ENCODE data around the gene FMNL1.
A peak's percentile ranks its signal among the peaks of the same experiment; 100 is the strongest.

The FMNL1 gene

GRCh38 chr17:45260204-45260783 lies 38.6 kb downstream of the FMNL1 start:
- no peak for DNase-seq

GRCh38 chr17:45261577-45262515 lies 40.2 kb downstream of the FMNL1 start, which contains the start of gene SPATA32:
TSS of gene SPATA32 (minus strand) at chr17:45262094. CDS start at chr17:45262016, 78 bp downstream.
- DNase-seq = peak; percentile 86

GRCh38 chr17:45262516-45263476 lies 41.1 kb downstream of the FMNL1 start:
- no peak for DNase-seq

- no peak for DNase-seq
These were observed 41.8 kb downstream of the FMNL1 start for GRCh38 chr17:45263477-45263860.

- DNase-seq = no peak
These were observed 42.7 kb downstream of the FMNL1 start for GRCh38 chr17:45264430-45264829.

- DNase-seq = no peak
These were observed 43.3 kb downstream of the FMNL1 start for GRCh38 chr17:45264988-45265387.

- DNase-seq = no peak
These were observed 44.1 kb downstream of the FMNL1 start for GRCh38 chr17:45265821-45266220.

- no peak for DNase-seq
These were observed 44.8 kb downstream of the FMNL1 start for GRCh38 chr17:45266372-45266926.

GRCh38 chr17:45267436-45268055 lies 45.9 kb downstream of the FMNL1 start:
- no peak for DNase-seq

- no peak for DNase-seq
These were observed 48.2 kb downstream of the FMNL1 start for GRCh38 chr17:45269912-45270311.

- DNase-seq = peak; percentile 83
These were observed 49.2 kb downstream of the FMNL1 start for GRCh38 chr17:45270828-45271418.

GRCh38 chr17:45271603-45272002 lies 49.9 kb downstream of the FMNL1 start:
- no peak for DNase-seq

GRCh38 chr17:45273551-45273957 lies 51.9 kb downstream of the FMNL1 start:
- DNase-seq = no peak

- DNase-seq = no peak
These were observed 52.3 kb downstream of the FMNL1 start for GRCh38 chr17:45274033-45274432.

GRCh38 chr17:45276031-45276430 lies 54.3 kb downstream of the FMNL1 start:
- DNase-seq = no peak

- DNase-seq = peak; percentile 96
These were observed 55.6 kb downstream of the FMNL1 start for GRCh38 chr17:45277216-45277849.

GRCh38 chr17:45277992-45278391 lies 56.3 kb downstream of the FMNL1 start:
- DNase-seq = no peak

GRCh38 chr17:45279898-45280297 lies 58.2 kb downstream of the FMNL1 start:
- no peak for DNase-seq

- DNase-seq = no peak
These were observed 61.3 kb downstream of the FMNL1 start for GRCh38 chr17:45282683-45283644.

- DNase-seq = no peak
These were observed 62.0 kb downstream of the FMNL1 start for GRCh38 chr17:45283711-45284110.
